Activated CD4-positive, alpha-beta T cell treated with anti-CD3 and anti-CD28 coated beads for 1 hour (primary cell): ENCODE results near the gene ALDH1B1.
"Not testable (repeated sequence)": the region's sequence is repeated elsewhere in the genome, so short reads cannot be mapped to it uniquely, and the experiment has no call there.

Experiments
- DNase-seq: peaks from one replicate; pipeline ENCODE4 v3.0.0-alpha.2; 2020

The ALDH1B1 gene

GRCh38 chr9:38362852-38363588 lies 29.5 kb upstream of the ALDH1B1 start:
- no peak for DNase-seq

GRCh38 chr9:38363589-38363925 lies 28.9 kb upstream of the ALDH1B1 start:
- no peak for DNase-seq

GRCh38 chr9:38367898-38368297 lies 24.6 kb upstream of the ALDH1B1 start:
- DNase-seq: no peak

DNA sequence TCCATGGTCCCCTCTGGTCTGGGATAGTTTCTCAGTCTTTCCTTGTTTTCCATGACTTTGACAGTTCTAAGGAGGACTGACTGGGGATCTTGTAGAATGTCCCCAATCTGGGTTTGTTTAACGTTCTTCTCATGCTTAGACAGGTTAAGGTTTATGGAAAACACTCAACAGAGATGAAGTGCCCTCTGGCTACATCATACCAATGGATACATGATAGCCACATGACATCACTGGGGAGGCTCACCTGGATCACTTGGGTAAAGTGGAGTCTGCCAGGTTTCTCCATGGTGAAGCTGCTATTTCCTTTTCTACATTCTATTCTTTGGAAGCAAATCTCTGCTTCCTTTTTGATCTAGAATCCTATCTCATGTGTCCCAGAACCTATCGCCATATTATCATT lies 23.8 kb upstream of the ALDH1B1 start:
- no peak for DNase-seq

DNA sequence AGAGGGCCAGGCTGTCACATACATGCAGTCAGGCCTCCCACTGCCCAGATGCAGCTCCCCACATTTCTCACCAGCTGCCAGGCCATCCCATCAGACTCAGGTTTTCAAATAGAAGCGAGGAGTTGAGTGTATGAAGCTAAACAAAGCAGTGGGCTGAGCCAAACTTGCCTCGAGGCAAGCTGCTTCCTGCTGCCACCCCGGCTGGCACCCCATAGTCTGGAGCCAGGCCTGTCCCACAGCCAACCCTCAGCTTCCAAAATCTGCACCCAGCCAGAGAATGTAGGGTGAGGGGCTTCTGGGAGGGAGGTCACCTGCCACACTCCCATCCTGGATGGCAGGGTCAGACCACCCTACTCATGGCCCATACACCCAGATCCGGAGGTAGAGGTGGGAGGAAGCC lies 22.3 kb upstream of the ALDH1B1 start:
- DNase-seq: no peak

DNA sequence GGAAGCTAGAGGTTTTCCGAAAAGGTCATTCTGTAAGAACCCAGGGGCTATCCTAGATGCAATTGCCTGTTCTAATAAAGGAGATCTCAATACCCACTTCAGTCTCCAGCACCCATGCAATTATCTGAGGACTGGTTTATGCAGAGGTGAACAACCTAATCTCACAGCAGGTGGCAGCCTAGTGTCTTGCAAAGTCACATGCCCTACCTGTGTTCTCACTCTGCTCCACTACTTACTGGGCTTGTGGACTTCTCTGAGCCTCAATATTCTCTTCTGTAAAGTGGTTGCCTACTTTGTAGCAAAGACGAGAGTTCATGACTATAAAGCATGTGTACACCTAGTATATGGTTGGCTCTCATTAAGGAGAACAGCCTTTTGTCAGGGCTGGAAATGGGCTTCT lies 21.0 kb upstream of the ALDH1B1 start:
- no peak for DNase-seq

DNA sequence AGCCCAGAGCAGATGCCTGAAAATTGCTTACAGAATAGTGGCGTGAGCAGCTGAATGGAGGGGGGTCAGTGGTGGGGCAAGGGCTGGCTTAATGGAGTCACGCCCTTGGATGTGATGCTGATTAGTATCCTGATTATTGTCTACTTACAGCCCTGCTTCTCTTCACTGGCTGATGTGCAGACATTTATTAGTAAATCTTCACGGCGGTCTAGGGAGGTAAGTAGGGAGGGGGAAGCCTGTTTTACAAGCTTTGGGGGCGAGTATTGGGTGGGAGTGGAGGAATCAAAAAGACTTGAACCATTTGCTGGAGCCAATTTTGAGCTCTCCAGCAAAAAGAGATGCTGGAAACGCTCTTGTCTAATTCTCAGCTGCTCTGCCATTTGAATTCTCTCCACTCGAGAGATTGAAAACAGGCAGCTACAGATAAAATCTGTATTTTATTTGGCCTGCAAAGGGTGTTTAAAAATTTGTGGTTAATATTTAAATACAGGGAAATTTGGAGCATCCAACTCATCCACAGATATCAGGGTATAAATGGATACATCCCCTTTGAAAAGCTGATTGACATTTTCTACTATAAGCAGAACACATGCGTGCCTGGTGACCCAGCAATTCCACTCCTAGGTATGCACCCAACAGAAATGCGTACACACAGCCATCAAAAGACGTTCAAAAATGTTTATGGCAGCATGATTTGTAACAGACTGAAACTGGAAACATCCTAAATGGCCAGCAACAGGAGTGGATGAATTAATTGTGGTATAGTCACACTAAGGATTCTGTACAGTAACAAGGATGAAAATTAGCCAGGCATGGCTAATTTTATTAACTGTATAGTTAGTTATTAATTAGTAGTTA lies 19.5 kb upstream of the ALDH1B1 start:
- no peak for DNase-seq

DNA sequence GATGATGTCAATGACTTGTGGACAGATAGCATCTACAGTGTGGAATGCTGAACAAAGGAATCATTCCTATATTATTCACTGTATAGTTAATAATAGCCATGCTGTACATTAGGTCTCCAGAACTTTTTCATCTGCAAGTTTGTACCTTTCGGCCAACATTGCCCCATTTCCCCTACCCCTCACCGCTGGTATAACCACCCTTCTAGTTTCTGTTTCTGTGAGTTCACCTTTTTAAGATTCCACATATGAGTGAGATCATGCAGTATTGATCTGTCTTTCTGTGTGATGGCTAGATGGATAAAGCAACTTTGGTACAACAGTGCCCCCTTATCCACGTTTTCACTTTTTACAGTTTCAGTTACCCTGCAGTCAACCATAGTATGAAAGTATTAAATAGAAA lies 18.8 kb upstream of the ALDH1B1 start:
- no peak for DNase-seq

GRCh38 chr9:38374847-38375571 lies 17.5 kb upstream of the ALDH1B1 start:
- no peak for DNase-seq

GRCh38 chr9:38375572-38375963 lies 16.9 kb upstream of the ALDH1B1 start:
- DNase-seq: no peak

GRCh38 chr9:38376021-38376670 lies 16.4 kb upstream of the ALDH1B1 start:
- DNase-seq: no peak

DNA sequence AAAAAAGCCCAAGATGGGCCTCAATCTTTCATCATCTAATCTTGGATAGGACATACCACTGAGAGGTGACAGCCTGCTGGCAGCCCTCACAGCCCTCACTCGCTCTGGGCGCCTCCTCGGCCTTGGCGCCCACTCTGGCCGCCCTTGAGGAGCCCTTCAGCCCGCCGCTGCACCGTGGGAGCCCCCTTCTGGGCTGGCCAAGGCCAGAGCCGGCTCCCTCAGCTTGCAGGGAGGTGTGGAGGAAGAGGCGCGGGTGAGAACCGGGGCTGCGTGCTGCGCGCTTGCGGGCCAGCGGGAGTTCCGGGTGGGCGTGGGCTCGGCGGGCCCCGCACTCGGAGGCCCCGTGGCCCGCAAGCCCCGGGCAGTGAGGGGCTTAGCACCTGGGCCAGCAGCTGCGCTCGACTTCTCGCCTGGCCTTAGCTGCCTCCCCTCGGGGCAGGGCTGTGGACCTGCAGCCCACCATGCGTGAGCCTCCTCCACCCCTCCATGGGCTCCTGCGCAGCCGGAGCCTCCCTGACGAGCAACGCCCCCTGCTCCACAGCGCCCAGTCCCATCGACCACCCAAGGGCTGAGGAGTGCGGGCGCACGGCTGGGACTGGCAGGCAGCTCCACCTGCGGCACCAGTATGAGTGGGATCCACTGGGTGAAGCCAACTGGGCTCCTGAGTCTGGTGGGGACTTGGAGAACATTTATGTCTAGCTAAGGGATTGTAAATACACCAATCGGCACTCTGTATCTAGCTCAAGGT lies 15.0 kb upstream of the ALDH1B1 start:
- DNase-seq: not testable (repeated sequence)

DNA sequence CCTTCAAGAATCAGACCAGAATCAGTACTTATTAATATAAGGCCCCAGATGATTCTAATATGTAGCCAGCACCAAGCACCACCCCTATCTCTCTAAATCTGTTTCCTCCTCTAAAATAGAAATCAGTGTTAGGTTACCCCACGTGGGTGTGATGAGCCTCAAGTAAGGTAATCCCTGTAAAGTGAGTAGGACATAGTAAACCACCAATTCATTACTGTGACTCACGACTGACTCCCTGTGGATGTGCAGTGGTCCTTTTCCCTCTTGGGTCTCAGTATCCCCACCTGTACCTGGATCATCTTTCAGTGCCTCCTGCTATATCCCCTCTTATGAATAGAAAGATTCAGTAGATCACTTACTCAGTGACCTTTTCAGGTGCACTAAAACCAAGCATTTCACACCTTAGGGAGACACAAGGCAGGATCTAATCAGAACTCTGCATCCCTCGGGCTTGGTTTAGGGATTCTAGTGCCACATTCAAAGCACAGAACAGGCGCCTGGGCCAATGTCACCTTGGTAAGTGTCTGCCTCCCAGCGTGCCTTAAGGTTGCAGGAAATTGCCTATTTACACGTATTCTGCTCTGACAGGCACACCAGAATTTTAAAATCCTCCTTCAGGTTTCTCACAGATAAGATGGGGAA lies 12.2 kb upstream of the ALDH1B1 start:
- no peak for DNase-seq

- DNase-seq: no peak
Measured at GRCh38 chr9:38380872-38381534, 11.5 kb upstream of the ALDH1B1 start.

- no peak for DNase-seq
Measured at GRCh38 chr9:38382141-38382540, 10.4 kb upstream of the ALDH1B1 start.

- DNase-seq: no peak
Measured at GRCh38 chr9:38384990-38385848, 7.3 kb upstream of the ALDH1B1 start.

GRCh38 chr9:38385896-38386295 lies 6.6 kb upstream of the ALDH1B1 start:
- no peak for DNase-seq

- no peak for DNase-seq
Measured at GRCh38 chr9:38386319-38386895, 6.1 kb upstream of the ALDH1B1 start.

- no peak for DNase-seq
Measured at GRCh38 chr9:38387066-38387465, 5.4 kb upstream of the ALDH1B1 start.

GRCh38 chr9:38387751-38388150 lies 4.8 kb upstream of the ALDH1B1 start:
- DNase-seq: no peak
